ENCODE data around the gene LRRC4. TPM values are rescaled to one million over a fixed set of nuclear protein-coding genes. Genes with fewer than 3 reads are reported as not detected.

LRRC4 gene
- total and polyA plus RNA-seq, 3 donors from 2014 or later = 10.2 to 17.0 (median 12.5) TPM

DNA sequence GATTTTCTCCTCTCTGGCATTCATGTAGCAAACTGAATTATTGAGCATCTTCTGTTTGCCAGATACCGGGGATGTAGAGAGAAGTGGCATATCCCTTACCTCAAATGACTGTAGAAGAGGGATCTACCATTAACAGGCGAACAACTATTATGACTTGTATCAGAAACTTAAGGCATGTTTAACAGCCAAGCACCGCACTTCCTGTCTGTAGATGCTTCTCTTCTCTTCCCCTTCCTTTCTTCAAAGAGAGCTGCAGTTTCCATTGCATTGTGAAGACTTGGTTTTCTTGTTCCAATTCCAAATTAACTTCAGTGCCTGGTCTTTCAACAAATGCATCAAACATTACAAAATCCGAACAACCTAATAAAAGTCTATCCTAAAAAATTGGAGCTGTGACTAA lies 49.3 kb downstream of the LRRC4 start:
- intact Hi-C loops (cut with DNase I; ENCODE audit: low total_unique reads) = no loop called here

DNA sequence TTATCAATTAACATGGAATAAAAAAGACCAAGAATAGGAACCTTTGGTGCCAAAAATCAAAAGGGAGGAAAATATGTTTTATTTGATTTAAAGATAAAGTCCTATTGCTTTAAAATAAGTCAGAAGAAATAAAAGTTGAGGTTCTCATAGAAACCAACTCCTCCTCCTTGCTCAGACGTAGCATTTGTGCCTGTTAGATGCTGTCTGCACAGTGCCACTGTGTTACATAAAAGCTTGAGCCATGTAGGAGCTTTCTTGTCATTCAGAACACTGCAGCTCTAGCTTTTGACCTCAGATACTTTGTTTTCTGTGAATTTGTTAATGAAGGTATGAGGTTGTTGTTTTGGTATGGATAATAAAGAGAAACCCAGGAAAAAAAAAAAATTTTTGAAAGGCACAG lies 50.3 kb downstream of the LRRC4 start:
- Histone ChIP-seq H3K9me3 (no peaks in the 10 kb centered on the region), H3K27me3 (no peaks in the 10 kb centered on the region), H3K4me1 (no peaks in the 10 kb centered on the region), H3K36me3 (ENCODE audit: low read depth, missing control alignments) (no peaks in the 10 kb centered on the region), H3K4me3 (no peak overlapping the region), H3K27ac (no peak overlapping the region)
- intact Hi-C loops (cut with DNase I; ENCODE audit: low total_unique reads) = no loop called here
- WGBS, 2 donors = 53 to 73% methylated on average over 1 of the region's 1 CpG
- DNase-seq = no peak
- no peak for TF ChIP-seq POLR2A (IDR thresholded peaks at IDR 0.05)
- TF ChIP-seq, protein P1, sequence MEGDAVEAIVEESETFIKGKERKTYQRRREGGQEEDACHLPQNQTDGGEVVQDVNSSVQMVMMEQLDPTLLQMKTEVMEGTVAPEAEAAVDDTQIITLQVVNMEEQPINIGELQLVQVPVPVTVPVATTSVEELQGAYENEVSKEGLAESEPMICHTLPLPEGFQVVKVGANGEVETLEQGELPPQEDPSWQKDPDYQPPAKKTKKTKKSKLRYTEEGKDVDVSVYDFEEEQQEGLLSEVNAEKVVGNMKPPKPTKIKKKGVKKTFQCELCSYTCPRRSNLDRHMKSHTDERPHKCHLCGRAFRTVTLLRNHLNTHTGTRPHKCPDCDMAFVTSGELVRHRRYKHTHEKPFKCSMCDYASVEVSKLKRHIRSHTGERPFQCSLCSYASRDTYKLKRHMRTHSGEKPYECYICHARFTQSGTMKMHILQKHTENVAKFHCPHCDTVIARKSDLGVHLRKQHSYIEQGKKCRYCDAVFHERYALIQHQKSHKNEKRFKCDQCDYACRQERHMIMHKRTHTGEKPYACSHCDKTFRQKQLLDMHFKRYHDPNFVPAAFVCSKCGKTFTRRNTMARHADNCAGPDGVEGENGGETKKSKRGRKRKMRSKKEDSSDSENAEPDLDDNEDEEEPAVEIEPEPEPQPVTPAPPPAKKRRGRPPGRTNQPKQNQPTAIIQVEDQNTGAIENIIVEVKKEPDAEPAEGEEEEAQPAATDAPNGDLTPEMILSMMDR (IDR thresholded peaks at IDR 0.05) = no peak

More for the DNA sequence above, 49.3 kb downstream of the LRRC4 start:
- Histone ChIP-seq H3K4me3 (no peak overlapping the region), H3K9me3 (no peaks in the 10 kb centered on the region), H3K4me1 (no peaks in the 10 kb centered on the region), H3K27me3 (no peaks in the 10 kb centered on the region), H3K36me3 (ENCODE audit: low read depth, missing control alignments) (no peaks in the 10 kb centered on the region), H3K27ac (no peak overlapping the region)
- TF ChIP-seq, protein P1 (IDR thresholded peaks at IDR 0.05) = no peak
- no peak for TF ChIP-seq POLR2A (IDR thresholded peaks at IDR 0.05)
- WGBS, 2 donors = 92% methylated on average over 4 of the region's 4 CpGs
- no peak for DNase-seq

DNA sequence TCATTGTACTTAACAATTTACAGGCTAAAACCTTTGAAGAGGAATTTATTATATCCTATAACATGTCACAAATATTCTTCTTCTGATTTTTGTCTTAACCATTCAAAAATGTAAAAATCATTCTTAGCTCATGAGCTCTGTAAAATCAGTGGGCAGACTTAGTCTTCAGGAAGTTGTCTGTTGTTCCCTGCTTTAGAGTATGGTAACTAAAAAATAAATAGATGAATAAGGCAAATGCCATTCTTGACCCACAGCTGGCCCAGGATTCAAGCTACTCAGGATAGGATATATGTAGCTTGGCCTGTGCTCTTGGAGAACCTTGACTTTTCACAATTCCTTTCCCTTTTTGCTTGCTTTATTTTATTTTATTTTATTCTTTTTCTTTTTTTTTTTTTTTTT lies 51.5 kb downstream of the LRRC4 start:
- intact Hi-C loops (cut with DNase I; ENCODE audit: low total_unique reads) = no loop called here
- Histone ChIP-seq H3K27me3 (no peaks in the 10 kb centered on the region), H3K4me3 (no peak overlapping the region), H3K27ac (no peak overlapping the region), H3K36me3 (ENCODE audit: low read depth, missing control alignments) (no peaks in the 10 kb centered on the region), H3K4me1 (no peaks in the 10 kb centered on the region), H3K9me3 (no peaks in the 10 kb centered on the region)
- no peak for DNase-seq
- TF ChIP-seq POLR2A (IDR thresholded peaks at IDR 0.05) = no peak
- TF ChIP-seq, protein P1 (IDR thresholded peaks at IDR 0.05) = no peak

DNA sequence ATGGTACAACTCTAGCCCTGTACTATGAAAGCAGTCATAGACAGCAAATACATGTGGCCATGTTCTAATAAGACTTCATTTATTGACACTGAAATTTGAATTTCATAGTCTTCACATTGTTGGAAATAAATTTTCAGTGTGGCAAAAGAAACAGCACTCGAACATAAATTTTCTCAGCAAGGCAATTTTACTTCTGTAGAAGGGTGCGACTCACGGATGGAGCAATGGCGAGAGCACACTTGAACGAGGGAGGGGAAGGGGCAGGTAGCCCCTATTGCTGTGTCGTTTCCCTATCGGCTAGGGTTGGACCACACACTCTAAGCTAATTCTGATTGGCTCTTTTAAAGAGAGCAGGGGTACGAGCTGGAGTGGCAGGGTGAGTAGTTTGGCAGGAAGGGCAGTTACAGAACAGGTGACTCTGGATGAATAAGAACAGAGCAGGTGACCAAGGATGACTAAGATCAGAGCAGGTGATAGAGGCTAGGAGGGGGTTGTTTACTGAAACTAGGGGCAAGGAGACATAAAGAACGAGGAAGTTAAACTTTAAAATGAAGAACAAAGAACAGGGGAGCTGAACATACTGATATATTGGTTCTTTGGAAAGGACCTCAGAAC lies 52.0 kb downstream of the LRRC4 start:
- H3K36me3 ChIP-seq (ENCODE audit: low read depth, missing control alignments) = no peaks in the 10 kb centered on the region
- DNase-seq = no peak
- no peak for TF ChIP-seq POLR2A (IDR thresholded peaks at IDR 0.05)
- TF ChIP-seq, protein P1 (IDR thresholded peaks at IDR 0.05) = no peak
- H3K27me3 ChIP-seq = no peaks in the 10 kb centered on the region
- intact Hi-C loops (cut with DNase I; ENCODE audit: low total_unique reads) = no loop called here
- H3K4me1 ChIP-seq = no peaks in the 10 kb centered on the region
- H3K4me3 ChIP-seq = no peak overlapping the region
- H3K27ac ChIP-seq = no peak overlapping the region
- no peaks in the 10 kb centered on the region for H3K9me3 ChIP-seq
- 94 to 95% methylated on average over 9 of the region's 9 CpGs for WGBS, 2 donors

DNA sequence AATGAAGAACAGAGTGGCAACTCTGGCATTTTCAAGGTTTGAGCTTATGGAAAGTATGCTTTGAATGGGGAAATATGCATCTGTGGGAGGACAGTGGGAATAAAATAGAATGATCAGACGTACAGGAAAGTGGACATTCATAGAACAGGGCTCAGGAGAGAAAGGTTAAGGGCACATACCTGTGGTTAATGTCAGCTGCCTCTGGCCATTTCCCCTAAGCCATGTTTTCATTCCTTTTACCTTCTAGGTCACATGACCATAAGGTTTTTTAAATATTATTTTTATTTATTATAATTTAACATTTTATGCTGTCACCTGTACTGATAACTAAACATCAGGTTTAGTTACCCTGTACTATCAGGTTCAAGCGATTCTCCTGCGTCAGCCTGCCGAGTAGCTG lies 52.8 kb downstream of the LRRC4 start:
- no peak for TF ChIP-seq POLR2A (IDR thresholded peaks at IDR 0.05)
- TF ChIP-seq, protein P1 (IDR thresholded peaks at IDR 0.05) = no peak
- Histone ChIP-seq H3K36me3 (ENCODE audit: low read depth, missing control alignments) (no peaks in the 10 kb centered on the region), H3K4me3 (no peak overlapping the region), H3K4me1 (no peaks in the 10 kb centered on the region), H3K27me3 (no peaks in the 10 kb centered on the region), H3K9me3 (no peaks in the 10 kb centered on the region), H3K27ac (no peak overlapping the region)
- DNase-seq = no peak
- WGBS, 2 donors = 98% methylated on average over 4 of the region's 4 CpGs
- intact Hi-C loops (cut with DNase I; ENCODE audit: low total_unique reads) = no loop called here

All from testis (tissue), 3 donors.